HUES48 (cell line): ENCODE results near the gene SPNS2.

Source experiments
- H3K27ac ChIP-seq: one replicate; pipeline ENCODE4 v1.7.0; 2013; ENCODE audit warnings: low read depth, low read length, inconsistent platforms
- H3K27me3 ChIP-seq: 2 replicates; pipeline ENCODE4 v1.6.1; 2013; ENCODE audit warnings: mild to moderate bottlenecking, low read length; ENCODE audit not compliant: control insufficient read depth, insufficient read depth
- H3K36me3 ChIP-seq: 2 replicates; pipeline ENCODE4 v1.6.1; 2013; ENCODE audit warnings: low read length; ENCODE audit not compliant: control insufficient read depth, insufficient read depth
- H3K4me1 ChIP-seq: 2 replicates; pipeline ENCODE4 v1.6.1; 2013; ENCODE audit warnings: mild to moderate bottlenecking, low read length; ENCODE audit not compliant: control insufficient read depth, insufficient read depth
- H3K4me3 ChIP-seq: 2 replicates; pipeline ENCODE4 v1.5.1; 2013; ENCODE audit warnings: mild to moderate bottlenecking, low read depth, low read length
- H3K9ac ChIP-seq: 2 replicates; pipeline ENCODE4 v1.6.1; 2013; ENCODE audit warnings: mild to moderate bottlenecking, low read depth, low read length, moderate library complexity
- H3K9me3 ChIP-seq: 2 replicates; pipeline ENCODE4 v1.6.1; 2013; ENCODE audit warnings: low read length; ENCODE audit not compliant: control insufficient read depth, insufficient read depth

SPNS2 gene

GRCh38 chr17:4527566-4528125 is 29.0 kb downstream of the SPNS2 start:
- Histone ChIP-seq H3K4me3 (no peak overlapping the region), H3K9me3 (no peaks in the 10 kb centered on the region), H3K9ac (no peak overlapping the region), H3K27ac (no peak overlapping the region), H3K27me3 (peaks cover 66% of the 10 kb centered on the region), H3K36me3 (no peaks in the 10 kb centered on the region), H3K4me1 (0 out of 2 replicates have a peak, but pooled peaks cover 6% of the 10 kb centered on the region)

DNA sequence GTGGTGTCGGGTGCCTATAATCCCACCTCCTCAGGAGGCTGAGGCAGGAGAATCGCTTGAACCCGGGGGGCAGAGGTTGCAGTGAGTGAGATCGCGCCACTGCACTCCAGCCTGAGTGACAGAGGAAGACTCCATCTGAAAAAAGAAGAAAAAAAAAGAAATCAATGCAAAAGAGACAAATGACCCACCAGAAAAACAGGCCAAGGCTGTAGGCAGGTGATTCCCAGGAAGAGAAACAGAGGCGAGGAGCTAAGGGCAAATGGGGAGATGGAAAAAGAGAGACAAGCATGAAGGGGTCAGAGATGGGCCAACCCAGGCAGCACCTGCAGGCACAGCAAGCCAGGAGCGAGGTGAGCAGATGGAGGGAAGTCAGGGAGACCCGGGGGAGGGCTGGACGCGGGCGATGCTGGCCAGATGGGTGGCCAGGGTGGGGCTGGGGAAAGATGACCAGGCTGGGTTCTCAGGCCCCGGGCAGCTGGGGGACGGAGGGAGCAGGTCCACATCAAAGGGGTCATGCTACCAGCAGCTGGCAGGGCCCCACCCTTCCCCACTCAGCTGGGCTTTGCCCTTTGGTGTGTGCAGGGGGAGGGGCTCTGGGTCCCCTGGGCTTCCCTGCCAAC is 31.0 kb downstream of the SPNS2 start:
- Histone ChIP-seq H3K27ac (no peak overlapping the region), H3K4me3 (no peak overlapping the region), H3K9me3 (no peaks in the 10 kb centered on the region), H3K36me3 (no peaks in the 10 kb centered on the region), H3K4me1 (0 out of 2 replicates have a peak, but pooled peaks cover 6% of the 10 kb centered on the region), H3K27me3 (peaks cover 85% of the 10 kb centered on the region), H3K9ac (no peak overlapping the region)

GRCh38 chr17:4530799-4531730 is 32.4 kb downstream of the SPNS2 start:
- Histone ChIP-seq H3K4me1 (peaks cover 12% of the 10 kb centered on the region), H3K36me3 (no peaks in the 10 kb centered on the region), H3K27me3 (peaks cover 73% of the 10 kb centered on the region), H3K9me3 (no peaks in the 10 kb centered on the region), H3K27ac (no peak overlapping the region), H3K9ac (no peak overlapping the region), H3K4me3 (no peak overlapping the region)

- Histone ChIP-seq H3K4me3 (no peak overlapping the region), H3K9me3 (no peaks in the 10 kb centered on the region), H3K9ac (no peak overlapping the region; the same call in 1 of the 2 replicates), H3K36me3 (no peaks in the 10 kb centered on the region), H3K4me1 (peaks cover 20% of the 10 kb centered on the region), H3K27me3 (peaks cover 64% of the 10 kb centered on the region), H3K27ac (no peak overlapping the region)
These were observed 33.5 kb downstream of the SPNS2 start for GRCh38 chr17:4531988-4532736.

DNA sequence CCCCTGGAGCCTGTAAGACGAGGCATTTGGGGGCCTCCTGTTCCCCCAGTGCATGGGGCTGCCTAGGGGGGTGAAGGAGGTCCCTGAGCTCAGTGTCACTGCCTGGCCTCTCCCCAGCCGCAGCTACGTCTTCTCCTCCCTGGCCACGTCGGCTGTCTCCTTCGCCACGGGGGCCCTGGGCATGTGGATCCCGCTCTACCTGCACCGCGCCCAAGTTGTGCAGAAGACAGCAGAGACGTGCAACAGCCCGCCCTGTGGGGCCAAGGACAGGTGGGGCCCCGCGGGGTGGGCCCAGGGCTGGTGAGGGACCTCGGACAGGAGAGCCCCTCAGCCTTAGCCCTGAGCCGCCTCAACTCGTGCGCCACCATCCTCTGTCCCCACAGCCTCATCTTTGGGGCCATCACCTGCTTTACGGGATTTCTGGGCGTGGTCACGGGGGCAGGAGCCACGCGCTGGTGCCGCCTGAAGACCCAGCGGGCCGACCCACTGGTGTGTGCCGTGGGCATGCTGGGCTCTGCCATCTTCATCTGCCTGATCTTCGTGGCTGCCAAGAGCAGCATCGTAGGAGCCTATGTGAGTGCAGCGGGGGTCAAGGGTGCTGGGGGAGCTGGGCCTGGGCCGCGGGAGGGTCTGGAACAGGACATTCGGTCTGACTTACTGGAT is 34.3 kb downstream of the SPNS2 start:
- peaks cover 7% of the 10 kb centered on the region for H3K36me3 ChIP-seq
- H3K4me1 ChIP-seq: peaks cover 15% of the 10 kb centered on the region
- no peak overlapping the region for H3K9ac ChIP-seq
- H3K4me3 ChIP-seq: no peak overlapping the region
- H3K9me3 ChIP-seq: no peaks in the 10 kb centered on the region
- no peak overlapping the region for H3K27ac ChIP-seq
- peaks cover 56% of the 10 kb centered on the region for H3K27me3 ChIP-seq

DNA sequence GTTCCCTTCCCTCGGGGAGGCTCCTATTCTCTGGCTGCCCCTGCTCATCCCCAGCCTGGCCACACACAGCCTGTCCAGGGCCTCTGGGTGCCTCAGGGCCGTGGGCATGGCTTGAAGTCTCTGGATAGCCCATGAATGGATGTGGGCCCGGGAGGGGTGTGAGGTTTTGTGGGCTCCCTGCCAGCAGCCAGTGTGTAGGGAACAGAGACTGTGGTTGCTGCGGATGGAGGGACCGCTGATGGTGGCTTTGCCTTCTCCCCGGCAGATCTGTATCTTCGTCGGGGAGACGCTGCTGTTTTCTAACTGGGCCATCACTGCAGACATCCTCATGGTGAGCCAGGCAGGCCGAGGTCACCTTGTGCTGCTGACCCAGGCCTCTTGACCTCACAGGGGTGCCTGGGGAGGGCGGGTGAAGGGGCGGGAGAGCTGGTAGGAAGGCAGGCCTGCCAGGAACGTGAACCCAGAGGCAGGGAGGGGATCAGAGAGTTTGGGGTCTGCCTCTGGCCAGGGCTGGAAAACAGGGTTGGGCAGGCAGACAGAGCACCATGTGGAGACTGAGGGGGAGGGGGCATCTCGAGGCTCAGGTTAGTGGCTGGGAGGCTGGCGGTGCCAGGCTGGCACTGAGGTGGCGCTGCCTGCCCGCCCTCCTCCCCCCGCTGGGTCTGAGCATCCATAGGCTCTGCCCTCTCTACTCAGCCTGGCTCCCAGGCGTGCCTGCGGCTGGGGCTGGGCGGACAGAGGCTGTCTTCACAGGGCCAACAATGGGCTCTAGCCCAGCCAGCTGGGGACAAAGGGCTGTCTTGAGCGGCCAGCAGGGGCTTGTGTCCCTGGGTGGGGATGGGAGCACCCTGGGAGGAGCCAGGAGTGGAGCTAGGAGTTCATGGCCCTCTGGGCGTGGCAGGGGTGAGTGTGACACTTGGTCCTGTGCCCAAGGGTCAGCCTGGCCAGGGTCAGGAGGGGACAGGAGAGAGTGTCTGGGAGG is 35.1 kb downstream of the SPNS2 start:
- H3K4me1 ChIP-seq: peaks cover 15% of the 10 kb centered on the region
- H3K4me3 ChIP-seq: no peak overlapping the region
- no peak overlapping the region for H3K27ac ChIP-seq
- H3K27me3 ChIP-seq: peaks cover 50% of the 10 kb centered on the region
- H3K9ac ChIP-seq: no peak overlapping the region
- no peaks in the 10 kb centered on the region for H3K9me3 ChIP-seq
- peaks cover 15% of the 10 kb centered on the region for H3K36me3 ChIP-seq

DNA sequence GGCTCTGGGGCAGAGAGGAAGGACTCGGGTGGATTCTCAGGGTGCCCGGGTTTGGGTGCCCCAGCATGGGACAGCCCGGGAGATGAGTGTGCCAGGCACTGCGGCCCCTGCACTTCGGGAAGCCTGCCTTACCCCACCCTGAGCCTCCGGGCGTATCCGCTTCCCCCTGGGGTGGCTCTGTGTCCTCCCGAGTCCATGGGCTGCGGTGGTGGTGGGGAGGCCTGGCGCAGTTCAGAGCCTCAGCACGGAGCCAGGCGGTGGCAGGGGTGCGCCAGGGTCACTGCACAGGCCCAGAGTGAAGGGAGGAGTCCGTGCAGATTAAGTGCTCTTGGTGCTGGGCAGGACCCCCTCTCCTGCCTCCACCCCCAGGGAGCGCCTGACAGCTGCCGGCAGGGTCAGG is 35.8 kb downstream of the SPNS2 start:
- Histone ChIP-seq H3K27ac (no peak overlapping the region), H3K27me3 (peaks cover 48% of the 10 kb centered on the region), H3K4me1 (peaks cover 15% of the 10 kb centered on the region), H3K36me3 (peaks cover 22% of the 10 kb centered on the region), H3K4me3 (no peak overlapping the region), H3K9ac (no peak overlapping the region), H3K9me3 (no peaks in the 10 kb centered on the region)

- peaks cover 28% of the 10 kb centered on the region for H3K36me3 ChIP-seq
- H3K27me3 ChIP-seq: peaks cover 42% of the 10 kb centered on the region
- no peak overlapping the region for H3K27ac ChIP-seq
- H3K4me3 ChIP-seq: no peak overlapping the region
- no peaks in the 10 kb centered on the region for H3K9me3 ChIP-seq
- no peak overlapping the region for H3K9ac ChIP-seq
- H3K4me1 ChIP-seq: peaks cover 15% of the 10 kb centered on the region
These were observed 36.4 kb downstream of the SPNS2 start for GRCh38 chr17:4534928-4535666.

GRCh38 chr17:4535667-4536258 is 37.1 kb downstream of the SPNS2 start:
- H3K9ac ChIP-seq: no peak overlapping the region
- H3K27ac ChIP-seq: no peak overlapping the region
- peaks cover 15% of the 10 kb centered on the region for H3K4me1 ChIP-seq
- peak overlapping the region; percentile 49; the same call in 1 of the 2 replicates for H3K4me3 ChIP-seq
- no peaks in the 10 kb centered on the region for H3K9me3 ChIP-seq
- H3K27me3 ChIP-seq: peaks cover 37% of the 10 kb centered on the region
- peaks cover 35% of the 10 kb centered on the region for H3K36me3 ChIP-seq
